Mesodermal cell (in vitro differentiated cells): Measurements from ENCODE around the gene TIMM21.

Source experiments
- H3K27ac ChIP-seq: 2 replicates; pipeline ENCODE4 v1.7.0; 2013; ENCODE audit warnings: mild to moderate bottlenecking, low read depth, low read length, moderate library complexity; ENCODE audit not compliant: severe bottlenecking
- H3K36me3 ChIP-seq: 2 replicates; pipeline ENCODE4 v1.7.1; 2013; ENCODE audit warnings: mild to moderate bottlenecking, low read length, moderate library complexity; ENCODE audit not compliant: control insufficient read depth, insufficient read depth
- H3K4me1 ChIP-seq: one replicate; pipeline ENCODE4 v1.7.1; 2013; ENCODE audit warnings: mild to moderate bottlenecking, low read length; ENCODE audit not compliant: insufficient read depth, control insufficient read depth, poor library complexity, severe bottlenecking
- H3K4me3 ChIP-seq: 2 replicates; pipeline ENCODE4 v1.7.0; 2013; ENCODE audit warnings: low read length, control low read depth, mild to moderate bottlenecking; ENCODE audit not compliant: insufficient read depth, poor library complexity, severe bottlenecking; ENCODE audit errors: extremely low read depth
- H3K9me3 ChIP-seq: 2 replicates; pipeline ENCODE4 v1.7.1; 2013; ENCODE audit warnings: mild to moderate bottlenecking, low read length, moderate library complexity; ENCODE audit not compliant: control insufficient read depth
- WGBS, 2 experiments: methylation state at CpG; one replicate each; pipeline ENCODE4 v1.1.5; 2013; ENCODE audit warnings: missing lambda C conversion rate in 2 of 2; ENCODE audit not compliant: insufficient coverage in 2 of 2; 5-methylcytosine and 5-hydroxymethylcytosine counted together

The TIMM21 gene

DNA sequence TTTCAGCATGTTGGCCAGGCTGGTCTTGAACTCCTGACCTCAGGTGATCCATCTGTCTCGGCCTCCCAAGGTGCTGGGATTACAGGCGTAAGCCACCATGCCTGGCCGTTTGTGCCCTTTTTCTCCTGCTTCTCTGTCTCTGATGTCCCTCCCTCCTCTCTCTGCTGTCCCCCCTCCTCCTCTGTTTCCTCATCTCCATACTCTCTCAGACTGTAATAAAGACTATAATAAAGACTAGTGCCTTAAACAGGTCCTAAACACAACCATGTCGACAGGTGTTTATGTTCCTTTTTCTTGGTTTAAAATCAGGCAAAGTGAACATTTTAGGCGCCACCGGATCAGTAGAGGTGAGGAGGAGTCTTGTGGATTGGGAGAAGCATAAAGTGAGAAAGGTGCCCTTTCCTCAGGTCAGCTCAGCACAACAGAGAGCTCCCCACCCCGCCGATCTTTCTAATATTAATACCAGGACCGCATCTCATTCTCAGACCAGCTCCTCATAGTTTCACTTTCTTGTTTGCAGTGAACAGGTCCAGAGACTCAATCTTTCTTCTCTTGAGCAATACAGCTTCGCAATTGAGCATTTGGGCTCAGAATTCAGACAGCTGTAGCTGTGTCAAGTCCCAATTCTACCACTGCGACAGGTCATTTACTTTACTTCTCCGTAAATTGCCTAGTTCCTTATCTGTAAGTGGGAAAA lies 23.7 kb downstream of the TIMM21 start:
- no peaks in the 10 kb centered on the region for H3K4me1 ChIP-seq
- 93% methylated on average over 7 to 11 of the region's 12 CpGs for WGBS, 2 experiments
- no peak overlapping the region for H3K27ac ChIP-seq
- H3K9me3 ChIP-seq, result no peaks in the 10 kb centered on the region
- no peaks in the 10 kb centered on the region for H3K36me3 ChIP-seq
- H3K4me3 ChIP-seq, result no peak overlapping the region

DNA sequence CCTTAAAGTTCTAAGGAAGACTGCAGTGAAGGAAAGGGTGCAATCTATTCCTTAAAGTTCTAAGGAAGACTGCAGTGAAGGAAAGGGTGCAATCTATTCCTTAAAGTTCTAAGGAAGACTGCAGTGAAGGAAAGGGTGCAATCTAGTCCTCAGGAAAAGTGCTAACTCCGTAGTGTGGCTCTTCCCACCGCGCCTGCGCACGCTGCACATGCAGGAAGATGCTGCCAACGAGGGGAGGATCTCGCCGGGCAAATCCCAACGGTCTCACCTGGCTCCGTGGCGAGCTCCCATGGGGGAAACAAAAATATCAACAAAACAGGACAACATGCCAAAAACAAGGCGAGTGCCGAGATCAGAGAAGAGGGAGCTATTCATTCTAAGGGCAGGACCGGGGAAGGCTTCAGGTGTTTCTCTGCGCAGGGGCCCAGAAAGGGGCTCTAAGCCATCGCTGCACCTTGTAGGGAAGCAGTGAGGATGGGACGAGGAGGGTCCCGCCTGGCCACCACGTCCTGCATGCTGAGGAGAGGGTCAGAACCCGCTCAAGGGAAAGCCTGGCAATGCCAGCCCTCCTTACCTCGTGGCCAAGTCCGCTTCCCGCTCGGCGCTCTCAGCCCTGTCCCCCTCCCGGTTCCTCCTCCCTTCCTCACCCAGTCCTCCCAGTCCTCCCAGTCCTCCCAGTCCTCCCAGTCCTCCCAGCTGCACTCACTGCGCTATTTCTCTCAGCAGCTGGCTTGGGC lies 24.5 kb downstream of the TIMM21 start:
- Histone ChIP-seq H3K27ac (no peak overlapping the region), H3K4me3 (no peak overlapping the region), H3K4me1 (no peaks in the 10 kb centered on the region), H3K36me3 (no peaks in the 10 kb centered on the region), H3K9me3 (no peaks in the 10 kb centered on the region)
- WGBS, 2 experiments, result 89 to 91% methylated on average over 16 to 22 of the region's 27 CpGs

DNA sequence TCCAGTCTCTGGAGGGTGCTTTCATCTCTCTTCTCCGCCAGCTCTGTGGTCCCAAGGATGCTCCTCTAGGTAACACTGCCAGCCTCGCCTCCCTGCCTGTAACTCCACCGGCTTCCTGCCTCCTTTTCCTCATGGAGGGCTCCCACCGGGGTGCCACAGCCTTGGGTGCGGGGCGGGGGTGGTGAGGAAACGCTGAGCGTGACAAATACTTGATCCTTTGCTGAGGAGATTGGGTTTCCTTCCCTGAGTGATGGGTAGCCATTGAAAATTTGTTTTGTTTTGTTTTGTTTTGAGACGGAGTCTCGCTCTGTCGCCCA lies 25.1 kb downstream of the TIMM21 start:
- Histone ChIP-seq H3K27ac (no peak overlapping the region), H3K4me1 (no peaks in the 10 kb centered on the region), H3K36me3 (no peaks in the 10 kb centered on the region), H3K4me3 (no peak overlapping the region), H3K9me3 (no peaks in the 10 kb centered on the region)
- WGBS, 2 experiments, result 84 to 97% methylated on average over 6 of the region's 11 CpGs

DNA sequence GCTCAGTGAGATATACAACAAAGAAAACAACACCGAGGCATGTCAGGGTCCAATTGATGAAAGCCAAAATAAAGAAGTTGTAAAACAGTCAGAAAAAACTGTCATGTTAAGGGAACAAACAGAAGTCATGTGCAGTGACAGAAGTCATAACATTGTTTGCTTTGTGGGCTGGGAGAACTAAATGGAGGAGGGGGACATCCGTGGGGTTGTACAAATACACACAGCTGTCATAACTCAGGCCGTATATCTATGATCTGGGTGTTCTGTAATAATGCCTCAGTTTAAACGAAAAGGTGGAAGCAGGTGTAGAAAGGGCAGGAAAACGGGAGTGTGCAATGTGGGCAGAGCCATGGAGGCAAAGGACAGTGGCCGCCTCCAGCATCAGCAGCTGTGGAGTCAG lies 27.3 kb downstream of the TIMM21 start:
- 82 to 92% methylated on average over 4 to 5 of the region's 6 CpGs for WGBS, 2 experiments
- no peaks in the 10 kb centered on the region for H3K4me1 ChIP-seq
- H3K9me3 ChIP-seq, result no peaks in the 10 kb centered on the region
- no peak overlapping the region for H3K4me3 ChIP-seq
- H3K36me3 ChIP-seq, result no peaks in the 10 kb centered on the region
- H3K27ac ChIP-seq, result no peak overlapping the region

DNA sequence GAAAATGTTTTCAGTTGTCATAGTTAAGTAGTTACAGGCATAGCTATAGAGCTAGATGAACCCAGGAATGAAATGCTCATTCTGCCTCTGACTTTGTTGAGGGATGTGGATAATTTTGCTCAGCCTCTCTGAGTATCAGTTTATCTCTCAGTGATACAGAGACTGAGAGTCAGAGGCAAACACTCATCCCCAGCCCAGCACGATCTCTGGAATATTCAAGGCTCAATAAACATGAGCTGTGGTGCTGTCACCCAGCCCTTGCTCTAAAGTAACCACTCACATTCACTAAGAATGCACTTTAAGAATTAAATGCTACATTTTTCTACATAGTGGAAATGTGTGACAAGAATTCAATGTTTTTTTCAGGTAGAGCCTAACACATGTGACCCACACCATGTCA lies 30.6 kb downstream of the TIMM21 start:
- Histone ChIP-seq H3K36me3 (no peaks in the 10 kb centered on the region), H3K27ac (no peak overlapping the region), H3K4me3 (no peak overlapping the region), H3K4me1 (no peaks in the 10 kb centered on the region), H3K9me3 (no peaks in the 10 kb centered on the region)
- 90 to 100% methylated on average over 1 of the region's 1 CpG for WGBS, 2 experiments

DNA sequence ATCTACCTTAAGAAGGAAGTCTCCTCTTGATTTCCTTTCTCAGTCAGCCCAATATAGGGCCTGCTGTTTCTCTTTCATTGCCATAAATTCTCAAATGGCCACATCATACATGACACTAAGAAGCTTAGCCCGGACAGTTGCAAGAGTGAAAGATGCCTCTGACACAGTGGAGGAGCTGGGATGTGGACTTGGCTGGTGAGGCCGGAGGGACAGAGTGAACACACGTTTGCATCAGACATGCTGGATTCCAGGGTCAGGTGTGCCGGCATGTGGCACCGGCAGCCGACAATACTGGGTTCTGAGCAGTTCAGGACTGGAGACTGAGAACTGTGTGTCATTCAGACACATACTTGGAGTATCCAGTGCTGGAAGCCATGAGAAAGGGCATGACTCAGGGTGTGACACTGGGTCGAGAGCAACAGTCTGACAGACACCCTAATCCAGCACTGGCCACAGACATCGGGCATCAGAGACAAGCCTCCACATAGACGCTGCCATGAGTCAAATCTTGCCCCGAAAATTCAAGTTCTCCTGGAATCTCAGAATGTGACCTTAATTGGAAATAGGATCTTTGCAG lies 31.4 kb downstream of the TIMM21 start:
- no peak overlapping the region for H3K27ac ChIP-seq
- H3K9me3 ChIP-seq, result no peaks in the 10 kb centered on the region
- no peaks in the 10 kb centered on the region for H3K36me3 ChIP-seq
- H3K4me3 ChIP-seq, result no peak overlapping the region
- no peaks in the 10 kb centered on the region for H3K4me1 ChIP-seq
- WGBS, 2 experiments, result 79 to 85% methylated on average over 9 of the region's 10 CpGs

DNA sequence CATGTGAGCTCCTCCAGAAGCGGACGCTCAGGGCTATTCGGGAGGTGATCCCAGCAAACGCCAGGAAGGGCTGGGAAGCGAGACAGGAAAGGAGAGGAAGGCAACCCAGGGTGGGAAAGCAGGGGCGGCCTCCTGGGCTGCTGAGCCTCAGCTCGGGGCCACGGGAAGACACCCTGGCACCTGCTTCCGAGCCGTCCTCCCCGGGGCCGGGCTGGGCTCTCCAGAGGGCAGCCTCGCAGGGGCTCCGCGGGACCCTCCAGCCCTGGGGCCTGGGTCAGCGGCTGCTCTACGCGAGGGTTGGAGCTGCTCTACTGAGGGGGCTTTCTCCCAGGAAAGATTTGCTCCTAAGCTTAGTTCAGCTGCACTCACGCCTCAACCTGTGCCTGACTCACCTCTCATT lies 34.0 kb downstream of the TIMM21 start:
- Histone ChIP-seq H3K4me3 (no peak overlapping the region), H3K9me3 (no peaks in the 10 kb centered on the region), H3K36me3 (no peaks in the 10 kb centered on the region), H3K4me1 (no peaks in the 10 kb centered on the region), H3K27ac (no peak overlapping the region)
- WGBS, 2 experiments, result 91 to 93% methylated on average over 12 to 17 of the region's 19 CpGs

DNA sequence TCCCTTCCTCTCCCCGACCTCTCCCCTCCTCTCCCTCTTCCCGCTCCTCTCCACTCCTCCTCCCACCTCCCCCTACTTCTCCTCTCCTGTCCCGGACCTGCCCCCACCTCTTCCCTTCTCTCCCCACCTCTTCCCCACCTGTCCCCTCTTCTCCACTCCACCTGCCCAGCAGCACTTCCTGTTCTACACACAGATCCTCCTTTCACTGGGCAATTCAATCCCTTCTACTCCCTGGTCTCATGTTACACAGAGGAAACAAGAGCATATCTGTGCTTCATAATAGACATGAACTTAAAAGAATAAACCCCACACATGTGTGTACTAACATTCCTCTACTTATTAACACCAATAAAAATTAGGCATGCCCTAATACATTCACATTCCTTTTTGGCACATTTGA lies 34.8 kb downstream of the TIMM21 start:
- no peak overlapping the region for H3K27ac ChIP-seq
- no peak overlapping the region for H3K4me3 ChIP-seq
- WGBS, 2 experiments, result 60 to 82% methylated on average over 2 to 3 of the region's 3 CpGs
- H3K4me1 ChIP-seq, result no peaks in the 10 kb centered on the region
- H3K36me3 ChIP-seq, result no peaks in the 10 kb centered on the region
- H3K9me3 ChIP-seq, result no peaks in the 10 kb centered on the region

DNA sequence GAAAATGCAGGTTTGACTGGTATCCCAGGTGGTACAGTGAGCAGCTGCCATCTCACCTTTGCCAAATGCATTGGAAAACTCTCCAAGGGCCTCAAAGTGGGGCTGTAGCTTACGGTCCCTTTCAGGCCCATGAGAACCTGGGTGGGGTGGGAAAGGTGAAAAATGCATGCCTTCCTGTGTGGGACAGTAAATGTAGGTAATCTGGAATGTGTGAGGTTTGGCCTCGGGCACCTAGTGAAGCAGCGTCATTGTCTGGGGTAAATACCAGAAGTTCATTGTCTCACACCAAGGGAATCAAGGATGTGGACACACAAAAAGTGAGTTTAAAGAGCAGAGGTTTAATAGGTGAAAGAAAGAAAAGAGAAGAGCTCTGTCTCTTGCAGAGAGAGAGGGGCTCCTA lies 36.6 kb downstream of the TIMM21 start:
- H3K9me3 ChIP-seq, result no peaks in the 10 kb centered on the region
- H3K4me1 ChIP-seq, result no peaks in the 10 kb centered on the region
- H3K27ac ChIP-seq, result no peak overlapping the region
- H3K4me3 ChIP-seq, result no peak overlapping the region
- no peaks in the 10 kb centered on the region for H3K36me3 ChIP-seq
- 76% methylated on average over 2 of the region's 3 CpGs for WGBS, 2 experiments

DNA sequence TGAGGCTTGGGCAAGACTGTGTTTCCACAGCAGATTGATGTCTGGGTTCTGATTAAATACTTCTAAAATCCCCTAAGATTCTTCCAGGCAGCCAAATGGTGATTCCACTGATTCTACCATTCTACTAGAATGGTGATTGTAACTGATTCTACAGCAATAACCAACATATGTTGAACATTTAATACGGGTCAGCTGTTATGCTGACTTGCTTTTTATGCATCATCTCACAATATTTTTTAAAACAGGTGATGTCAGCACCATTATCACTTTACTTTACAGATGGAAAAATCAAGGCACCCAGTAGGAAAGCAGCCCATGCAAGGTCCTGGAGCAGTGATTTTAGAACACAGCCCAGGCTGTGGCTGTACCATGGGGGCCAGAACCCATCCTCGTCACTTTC lies 37.5 kb downstream of the TIMM21 start:
- Histone ChIP-seq H3K36me3 (no peaks in the 10 kb centered on the region), H3K9me3 (no peaks in the 10 kb centered on the region), H3K4me3 (no peak overlapping the region), H3K4me1 (no peaks in the 10 kb centered on the region), H3K27ac (no peak overlapping the region)
- WGBS, 2 experiments, result 92 to 100% methylated on average over 2 of the region's 2 CpGs

DNA sequence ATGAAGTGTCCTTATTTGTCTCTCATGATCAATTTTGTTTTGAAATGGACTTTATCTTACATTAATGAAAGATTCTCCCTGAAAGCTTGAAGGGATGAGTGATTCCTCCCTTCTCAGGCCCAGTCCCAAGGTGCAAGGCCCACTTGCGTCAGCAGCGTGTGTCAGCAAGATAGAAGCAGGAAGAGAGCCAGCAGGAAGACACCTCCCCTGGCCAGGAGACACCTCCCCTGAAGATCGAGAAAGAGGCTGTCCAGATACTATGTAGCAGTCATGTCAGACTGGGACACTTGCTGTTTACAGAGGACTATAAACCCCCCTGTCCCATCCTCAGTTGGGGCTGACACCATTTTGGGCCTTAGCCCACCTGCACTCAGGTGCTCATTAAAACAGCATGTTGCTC lies 38.3 kb downstream of the TIMM21 start:
- 88 to 97% methylated on average over 3 of the region's 3 CpGs for WGBS, 2 experiments
- no peak overlapping the region for H3K27ac ChIP-seq
- no peaks in the 10 kb centered on the region for H3K4me1 ChIP-seq
- H3K36me3 ChIP-seq, result no peaks in the 10 kb centered on the region
- no peaks in the 10 kb centered on the region for H3K9me3 ChIP-seq
- H3K4me3 ChIP-seq, result no peak overlapping the region
